PC-3 (cell line): ENCODE data around the gene EFNA5. TPM values are rescaled to one million over a fixed set of nuclear protein-coding genes. Genes with fewer than 3 reads are reported as not detected.

Source experiments
- ATAC-seq: fragments of 200-7000 bp; cut with Tn5 transposase; 2 replicates; pipeline ENCODE4 v1.9.1; 2020; ENCODE audit warnings: mild to moderate bottlenecking, moderate library complexity
- BruUV-seq: library from RNA; stranded (reverse); fragments of 400-500 nt; replicated peaks from 2 replicates; lab custom pipeline; 2021; lab: Mats Ljungman, UMichigan
- CTCF ChIA-PET: fragments of 300-600 bp; sonication (Branson Sonifier 250); formaldehyde crosslinking; loops from one replicate; lab custom pipeline; 2022; ENCODE audit warnings: antibody characterized with exemption; lab: Charles Lee
- POLR2A ChIA-PET: fragments of 300-600 bp; sonication (Branson Sonifier 250); formaldehyde crosslinking; loops from one replicate; lab custom pipeline; 2022; ENCODE audit warnings: antibody characterized with exemption; ENCODE audit not compliant: unreplicated experiment; lab: Charles Lee
- DNase-seq: peaks from one replicate; pipeline ENCODE4 v3.0.0-alpha.2; 2015
- H2AFZ ChIP-seq: fragments of 300-600 bp; sonication (generic); 2 replicates; pipeline ENCODE4 v1.6.0; 2016; ENCODE audit warnings: antibody characterized with exemption, low read length
- H3F3A ChIP-seq: fragments of 300-600 bp; sonication (generic); one replicate; pipeline ENCODE4 v1.6.0; 2017; ENCODE audit warnings: antibody characterized with exemption, low read length, control low read depth, mild to moderate bottlenecking; ENCODE audit not compliant: unreplicated experiment
- H3K27ac ChIP-seq: fragments of 300-600 bp; sonication (generic); 2 replicates; pipeline ENCODE4 v1.5.1; 2016; ENCODE audit warnings: mild to moderate bottlenecking, low read length
- H3K27me3 ChIP-seq: fragments of 300-600 bp; sonication (generic); 2 replicates; pipeline ENCODE4 v1.6.1; 2016; ENCODE audit warnings: low read length, mixed read lengths
- H3K36me3 ChIP-seq: fragments of 300-600 bp; sonication (generic); 2 replicates; pipeline ENCODE4 v1.6.1; 2016; ENCODE audit warnings: low read depth, mixed run types, low read length, mixed read lengths
- H3K4me1 ChIP-seq: fragments of 300-600 bp; sonication (generic); 2 replicates; pipeline ENCODE4 v1.5.1; 2016; ENCODE audit warnings: low read length; ENCODE audit not compliant: insufficient read depth
- H3K4me2 ChIP-seq: fragments of 300-600 bp; sonication (generic); 2 replicates; pipeline ENCODE4 v1.6.0; 2016; ENCODE audit warnings: low read length
- H3K4me3 ChIP-seq: fragments of 300-600 bp; sonication (generic); 2 replicates; pipeline ENCODE4 v1.5.1; 2016; ENCODE audit warnings: mild to moderate bottlenecking, low read length, mixed read lengths
- H3K79me2 ChIP-seq: fragments of 300-600 bp; sonication (generic); 2 replicates; pipeline ENCODE4 v1.6.1; 2017; ENCODE audit warnings: low read length, mixed read lengths
- H3K9ac ChIP-seq: fragments of 300-600 bp; sonication (generic); 2 replicates; pipeline ENCODE4 v1.6.0; 2016; ENCODE audit warnings: mild to moderate bottlenecking, low read length
- H3K9me2 ChIP-seq: fragments of 300-600 bp; sonication (generic); replicated peaks from 2 replicates; pipeline ENCODE4 v1.6.1; 2016; ENCODE audit warnings: mixed run types, low read length, mixed read lengths
- H3K9me3 ChIP-seq: fragments of 300-600 bp; sonication (generic); 2 replicates; pipeline ENCODE4 v1.6.1; 2016; ENCODE audit warnings: low read length, mixed read lengths
- H4K20me1 ChIP-seq: fragments of 300-600 bp; sonication (generic); 2 replicates; pipeline ENCODE4 v1.6.1; 2016; ENCODE audit warnings: low read length, mixed read lengths
- EZH2 ChIP-seq: fragments of 300-600 bp; sonication (generic); IDR thresholded peaks from one replicate; pipeline ENCODE4 v1.6.1; 2017; ENCODE audit warnings: antibody characterized with exemption, mild to moderate bottlenecking, low read length; ENCODE audit not compliant: unreplicated experiment
- EZH2phosphoT487 ChIP-seq: fragments of 300-600 bp; sonication (generic); IDR thresholded peaks from 2 replicates; pipeline ENCODE4 v1.6.1; 2018; ENCODE audit warnings: mild to moderate bottlenecking, antibody characterized with exemption, low read length, borderline replicate concordance
- intact Hi-C: fragments of 100-400 bp; cut with micrococcal nuclease; formaldehyde crosslinking; loops from 2 replicates; pipeline ENCODE4 v1.9.0; 2023
- total RNA-seq: library from RNA; depleted of rRNA; stranded (reverse); fragments of >200 nt; gene quantifications from 2 replicates; pipeline ENCODE4 v1.2.3, GENCODE V29; 2014
- TF ChIP-seq, protein P1 (sequence below): fragments of 300-600 bp; sonication (generic); conservative IDR thresholded peaks from 2 replicates; pipeline ENCODE4 v1.5.1; 2017; ENCODE audit warnings: antibody characterized with exemption, low read depth, mild to moderate bottlenecking, low read length

EFNA5 gene
- total RNA-seq, 1 experiment from 2014 or later: 5.4 TPM

DNA sequence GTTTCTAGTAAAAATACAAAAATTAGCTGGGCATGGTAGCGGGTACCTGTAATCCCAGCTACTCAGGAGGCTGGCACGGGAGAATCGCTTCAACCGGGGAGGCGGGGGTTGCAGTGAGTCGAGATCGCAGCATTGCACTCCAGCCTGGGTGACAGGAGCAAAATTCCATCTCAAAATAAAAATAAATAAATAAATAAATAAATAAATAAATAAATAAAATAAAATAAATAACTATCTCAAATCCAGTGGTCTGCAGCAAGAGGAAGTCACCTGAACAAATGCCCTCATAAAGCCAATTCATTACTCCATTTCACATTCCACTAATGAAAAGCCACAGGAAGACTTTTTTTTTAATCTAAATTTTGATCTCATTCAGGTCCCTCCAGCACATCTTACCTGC is 114.2 kb downstream of the EFNA5 start:
- ChIA-PET POLR2A (no interaction called here), CTCF (interaction anchor here (1.6 kb wide), 1 partner anchor 15 kb away, joined by 4 read pairs; no protein-coding TSS in a partner anchor)
- H3K27ac ChIP-seq: peak overlapping the region; percentile 53
- H3F3A ChIP-seq: no peaks in the 10 kb centered on the region
- H3K27me3 ChIP-seq: no peaks in the 10 kb centered on the region
- H3K79me2 ChIP-seq: peaks cover 43% of the 10 kb centered on the region; the same call in 1 of the 2 replicates
- no peak overlapping the region for H3K9ac ChIP-seq
- H3K4me2 ChIP-seq: peak overlapping the region; percentile 44
- ATAC-seq: no peak
- peak overlapping the region; percentile 25; the same call in 1 of the 2 replicates for H2AFZ ChIP-seq
- H3K9me2 ChIP-seq: no peaks in the 10 kb centered on the region
- BruUV-seq: no TSS peak
- H3K4me1 ChIP-seq: peaks cover 36% of the 10 kb centered on the region
- no peak for DNase-seq
- peak overlapping the region; percentile 4; the same call in 1 of the 2 replicates for H3K4me3 ChIP-seq
- H3K9me3 ChIP-seq: no peaks in the 10 kb centered on the region
- H3K36me3 ChIP-seq: no peaks in the 10 kb centered on the region
- intact Hi-C loops: loop anchor here (5.0 kb wide), 2 partner anchors 89 to 169 kb away; no protein-coding TSS in a partner anchor
- H4K20me1 ChIP-seq: no peaks in the 10 kb centered on the region
- TF ChIP-seq, protein P1, sequence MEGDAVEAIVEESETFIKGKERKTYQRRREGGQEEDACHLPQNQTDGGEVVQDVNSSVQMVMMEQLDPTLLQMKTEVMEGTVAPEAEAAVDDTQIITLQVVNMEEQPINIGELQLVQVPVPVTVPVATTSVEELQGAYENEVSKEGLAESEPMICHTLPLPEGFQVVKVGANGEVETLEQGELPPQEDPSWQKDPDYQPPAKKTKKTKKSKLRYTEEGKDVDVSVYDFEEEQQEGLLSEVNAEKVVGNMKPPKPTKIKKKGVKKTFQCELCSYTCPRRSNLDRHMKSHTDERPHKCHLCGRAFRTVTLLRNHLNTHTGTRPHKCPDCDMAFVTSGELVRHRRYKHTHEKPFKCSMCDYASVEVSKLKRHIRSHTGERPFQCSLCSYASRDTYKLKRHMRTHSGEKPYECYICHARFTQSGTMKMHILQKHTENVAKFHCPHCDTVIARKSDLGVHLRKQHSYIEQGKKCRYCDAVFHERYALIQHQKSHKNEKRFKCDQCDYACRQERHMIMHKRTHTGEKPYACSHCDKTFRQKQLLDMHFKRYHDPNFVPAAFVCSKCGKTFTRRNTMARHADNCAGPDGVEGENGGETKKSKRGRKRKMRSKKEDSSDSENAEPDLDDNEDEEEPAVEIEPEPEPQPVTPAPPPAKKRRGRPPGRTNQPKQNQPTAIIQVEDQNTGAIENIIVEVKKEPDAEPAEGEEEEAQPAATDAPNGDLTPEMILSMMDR: no peak
- TF ChIP-seq EZH2 (no peak), EZH2phosphoT487 (no peak)

DNA sequence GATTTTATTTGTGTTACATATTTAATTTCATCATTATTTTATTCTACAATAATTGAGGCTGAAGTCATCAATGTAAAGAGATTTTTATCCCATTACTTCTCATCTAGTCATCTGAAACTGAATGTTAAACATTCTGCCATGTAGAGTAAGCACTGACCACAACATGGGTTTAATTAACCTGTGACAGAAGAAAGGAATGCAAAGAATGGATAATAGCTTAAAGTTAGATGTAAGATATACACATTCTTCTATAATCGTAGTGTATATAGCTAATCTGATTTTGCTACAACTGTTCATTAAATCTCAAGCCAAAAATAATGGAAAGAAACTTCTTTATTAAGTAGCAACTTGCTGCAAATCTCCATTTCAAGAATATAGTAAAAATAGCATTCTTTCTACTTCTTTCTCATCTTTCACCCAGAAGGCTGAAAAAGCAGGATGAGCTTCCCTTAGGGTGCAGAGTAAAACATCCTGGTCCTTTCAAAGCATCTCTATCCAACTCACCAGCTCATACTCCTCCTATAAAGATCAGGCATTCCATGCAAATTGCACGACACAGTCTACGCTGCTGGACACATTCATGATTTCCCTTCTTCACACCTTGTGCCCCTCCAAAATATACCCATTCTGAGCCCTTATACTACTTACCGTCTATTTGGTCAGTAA is 115.2 kb downstream of the EFNA5 start:
- POLR2A ChIA-PET: interaction anchor here (0.6 kb wide), 1 partner anchor 117 kb away, joined by 17 read pairs; no protein-coding TSS in a partner anchor
- H3K27me3 ChIP-seq: no peaks in the 10 kb centered on the region
- DNase-seq (peak; percentile 61), ATAC-seq (peak; percentile 47; the same call in 1 of the 2 replicates)
- H3K36me3 ChIP-seq: no peaks in the 10 kb centered on the region
- no peak overlapping the region for H3K27ac ChIP-seq
- H2AFZ ChIP-seq: no peak overlapping the region
- intact Hi-C loops: loop anchor here (5.0 kb wide), 2 partner anchors 88 to 168 kb away; no protein-coding TSS in a partner anchor
- no peaks in the 10 kb centered on the region for H3K9me3 ChIP-seq
- H3K4me1 ChIP-seq: peaks cover 36% of the 10 kb centered on the region
- H3K9me2 ChIP-seq: no peaks in the 10 kb centered on the region
- no TSS peak for BruUV-seq
- H3K79me2 ChIP-seq: peaks cover 40% of the 10 kb centered on the region; the same call in 1 of the 2 replicates
- CTCF ChIA-PET: interaction anchor here (0.7 kb wide), 1 partner anchor 86 kb away, joined by 3 read pairs; no protein-coding TSS in a partner anchor
- no peaks in the 10 kb centered on the region for H4K20me1 ChIP-seq
- no peak overlapping the region for H3K9ac ChIP-seq
- TF ChIP-seq EZH2 (no peak), EZH2phosphoT487 (no peak)
- TF ChIP-seq, protein P1: no peak
- H3K4me2 ChIP-seq: peak overlapping the region; percentile 42
- H3F3A ChIP-seq: no peaks in the 10 kb centered on the region
- no peak overlapping the region for H3K4me3 ChIP-seq
